DOHH2 (cell line): ENCODE results near the gene JCAD.

Source experiments
- H3F3A ChIP-seq: fragments of 200-600 bp; sonication (generic), shearing (Covaris generic); 2 replicates; pipeline ENCODE4 v1.6.0; 2016; ENCODE audit warnings: antibody characterized with exemption, mild to moderate bottlenecking; ENCODE audit not compliant: control insufficient read depth, insufficient read depth
- H3K27ac ChIP-seq: fragments of 200-600 bp; sonication (generic); 2 replicates; pipeline ENCODE4 v1.5.1; 2014; ENCODE audit warnings: low read depth, mild to moderate bottlenecking, low read length, moderate library complexity
- H3K27me3 ChIP-seq: fragments of 200-600 bp; sonication (generic); 2 replicates; pipeline ENCODE4 v1.6.1; 2014; ENCODE audit warnings: mild to moderate bottlenecking, low read length, mixed read lengths; ENCODE audit not compliant: control insufficient read depth
- H3K36me3 ChIP-seq: fragments of 200-600 bp; sonication (generic); 2 replicates; pipeline ENCODE4 v1.6.1; 2014; ENCODE audit warnings: mild to moderate bottlenecking, low read length, moderate library complexity, mixed read lengths; ENCODE audit not compliant: control insufficient read depth
- H3K4me1 ChIP-seq: fragments of 200-600 bp; sonication (generic); 2 replicates; pipeline ENCODE4 v1.6.1; 2014; ENCODE audit warnings: mild to moderate bottlenecking, low read length, mixed read lengths; ENCODE audit not compliant: control insufficient read depth
- H3K4me2 ChIP-seq: fragments of 200-600 bp; sonication (generic); 2 replicates; pipeline ENCODE4 v1.6.0; 2014; ENCODE audit warnings: mild to moderate bottlenecking, low read length, moderate library complexity
- H3K4me3 ChIP-seq: fragments of 200-600 bp; sonication (generic); 2 replicates; pipeline ENCODE4 v1.5.1; 2014; ENCODE audit warnings: mild to moderate bottlenecking, low read length, mixed read lengths
- H3K79me2 ChIP-seq: fragments of 200-600 bp; sonication (generic); 2 replicates; pipeline ENCODE4 v1.6.1; 2014; ENCODE audit warnings: mild to moderate bottlenecking, low read length, mixed read lengths; ENCODE audit not compliant: control insufficient read depth
- H3K9me2 ChIP-seq: fragments of 200-600 bp; sonication (generic); replicated peaks from 2 replicates; pipeline ENCODE4 v1.6.1; 2014; ENCODE audit warnings: mild to moderate bottlenecking, low read length, mixed read lengths; ENCODE audit not compliant: control insufficient read depth
- H3K9me3 ChIP-seq: fragments of 200-600 bp; sonication (generic); 2 replicates; pipeline ENCODE4 v1.6.1; 2014; ENCODE audit warnings: antibody characterized with exemption, low read length, mixed read lengths; ENCODE audit not compliant: control insufficient read depth, insufficient read depth
- H4K20me1 ChIP-seq: fragments of 200-600 bp; sonication (generic); 2 replicates; pipeline ENCODE4 v1.6.0; 2014; ENCODE audit warnings: low read depth, mild to moderate bottlenecking, antibody characterized with exemption, low read length, moderate library complexity; ENCODE audit not compliant: control insufficient read depth, insufficient read depth
- CTCF ChIP-seq: fragments of 200-600 bp; sonication (generic); IDR thresholded peaks from one replicate; pipeline ENCODE4 v1.5.1; 2014; ENCODE audit warnings: antibody characterized with exemption, mild to moderate bottlenecking, low read depth, low read length; ENCODE audit not compliant: poor library complexity, severe bottlenecking
- EZH2phosphoT487 ChIP-seq: fragments of 200-600 bp; sonication (generic); IDR thresholded peaks from 2 replicates; pipeline ENCODE4 v1.6.1; 2017; ENCODE audit warnings: borderline replicate concordance, mild to moderate bottlenecking, antibody characterized with exemption, low read length, moderate library complexity, mixed read lengths

JCAD gene

DNA sequence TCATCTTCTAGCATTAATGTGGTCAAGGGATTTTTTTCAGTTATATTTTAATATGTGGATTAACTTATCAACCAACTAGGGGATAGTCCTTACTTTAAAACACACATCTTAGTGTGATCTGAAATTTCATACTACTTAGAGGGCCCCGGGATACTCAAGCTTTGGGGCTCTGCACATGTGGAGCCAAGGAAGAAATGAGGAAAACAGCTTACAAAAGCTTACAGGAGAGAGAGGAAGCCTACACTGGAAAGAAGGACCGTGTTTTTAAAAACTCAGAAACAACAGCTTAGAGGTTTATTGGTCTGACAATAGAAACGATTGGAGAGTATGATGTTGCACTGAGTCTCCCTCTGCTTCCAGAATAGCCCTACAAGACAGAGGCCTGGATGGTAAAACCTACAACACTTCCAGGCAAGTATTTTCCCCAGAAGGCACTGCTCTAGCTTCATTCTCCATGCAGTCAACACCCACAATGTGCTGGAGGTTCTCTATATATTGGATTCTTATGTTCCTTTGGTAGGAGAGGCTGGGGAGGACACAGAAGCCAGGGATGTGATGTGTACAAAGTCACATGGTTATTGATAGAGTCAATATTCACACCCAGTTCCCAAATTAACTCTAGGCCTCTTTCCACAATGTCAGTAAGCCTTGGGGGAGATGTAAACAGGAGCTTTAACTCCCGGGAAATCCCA is 47.3 kb downstream of the JCAD start:
- no peaks in the 10 kb centered on the region for H3K79me2 ChIP-seq
- no peaks in the 10 kb centered on the region for H3K4me1 ChIP-seq
- H3K9me3 ChIP-seq, result no peaks in the 10 kb centered on the region
- TF ChIP-seq EZH2phosphoT487 (no peak), CTCF (no peak)
- no peak overlapping the region for H3K4me3 ChIP-seq
- no peaks in the 10 kb centered on the region for H3F3A ChIP-seq
- H3K27ac ChIP-seq, result no peak overlapping the region
- no peaks in the 10 kb centered on the region; the same call in 1 of the 2 replicates for H4K20me1 ChIP-seq
- H3K27me3 ChIP-seq, result peaks cover 24% of the 10 kb centered on the region
- no peaks in the 10 kb centered on the region for H3K36me3 ChIP-seq
- H3K9me2 ChIP-seq, result no peaks in the 10 kb centered on the region
- H3K4me2 ChIP-seq, result no peak overlapping the region

DNA sequence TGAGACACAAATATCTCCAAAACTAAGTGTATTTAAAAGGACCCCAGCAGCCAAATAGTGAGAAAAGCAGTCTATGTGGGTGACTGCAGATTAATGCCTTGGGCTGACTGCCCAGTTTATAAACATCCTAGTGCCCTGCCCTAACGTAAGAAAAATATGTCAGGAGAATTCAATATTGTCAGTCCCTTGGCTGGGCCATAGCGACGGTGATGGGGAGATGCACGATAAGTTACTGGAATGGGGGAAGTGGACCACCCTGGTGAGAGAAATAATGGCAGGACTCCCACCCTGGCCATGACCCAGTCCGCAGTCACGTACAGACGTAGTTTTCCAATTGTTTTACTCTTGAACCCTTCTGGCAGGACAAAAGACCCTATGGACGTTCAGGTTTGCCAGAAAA is 48.0 kb downstream of the JCAD start:
- Histone ChIP-seq H3K4me1 (no peaks in the 10 kb centered on the region), H3K79me2 (no peaks in the 10 kb centered on the region), H3F3A (no peaks in the 10 kb centered on the region), H3K36me3 (no peaks in the 10 kb centered on the region), H4K20me1 (no peaks in the 10 kb centered on the region; the same call in 1 of the 2 replicates), H3K4me3 (no peak overlapping the region), H3K9me3 (no peaks in the 10 kb centered on the region), H3K9me2 (no peaks in the 10 kb centered on the region), H3K27ac (no peak overlapping the region), H3K27me3 (peaks cover 26% of the 10 kb centered on the region), H3K4me2 (no peak overlapping the region)
- TF ChIP-seq CTCF, result no peak
- no peak for TF ChIP-seq EZH2phosphoT487

- H3K4me1 ChIP-seq, result no peaks in the 10 kb centered on the region
- no peaks in the 10 kb centered on the region for H3K79me2 ChIP-seq
- no peaks in the 10 kb centered on the region for H3F3A ChIP-seq
- H3K4me2 ChIP-seq, result no peak overlapping the region
- H3K4me3 ChIP-seq, result no peak overlapping the region
- TF ChIP-seq CTCF (no peak), EZH2phosphoT487 (no peak)
- H4K20me1 ChIP-seq, result no peaks in the 10 kb centered on the region
- H3K36me3 ChIP-seq, result no peaks in the 10 kb centered on the region
- H3K27me3 ChIP-seq, result peaks cover 24% of the 10 kb centered on the region
- no peaks in the 10 kb centered on the region for H3K9me2 ChIP-seq
- no peaks in the 10 kb centered on the region for H3K9me3 ChIP-seq
- no peak overlapping the region for H3K27ac ChIP-seq
Measured at GRCh38 chr10:30007406-30007805, 52.0 kb downstream of the JCAD start.
